HTR-8/SVneo (cell line): ENCODE measurements around the gene GPC5.
"Not testable (repeated sequence)": the region's sequence is repeated elsewhere in the genome, so short reads cannot be mapped to it uniquely, and the experiment has no call there.

ENCODE experiments used
- DNase-seq: peaks from one replicate; pipeline ENCODE4 v3.0.0; 2011; ENCODE audit warnings: low spot score, mixed read lengths; ENCODE audit not compliant: insufficient read length
- FAIRE-seq: peaks from 2 replicates; lab custom pipeline; 2011; peaks lifted over from hg19 to GRCh38; lab: Jason Lieb, UNC

GPC5 gene

GRCh38 chr13:91747186-91747585, 348.8 kb downstream of the GPC5 start:
- FAIRE-seq (no peak), DNase-seq (no peak)

GRCh38 chr13:91748416-91749089, 350.1 kb downstream of the GPC5 start:
- FAIRE-seq (no peak), DNase-seq (no peak)

- DNase-seq (no peak), FAIRE-seq (no peak)
Observed at GRCh38 chr13:91758724-91759123, 360.3 kb downstream of the GPC5 start.

GRCh38 chr13:91762957-91763356, 364.5 kb downstream of the GPC5 start:
- FAIRE-seq (no peak), DNase-seq (no peak)

- FAIRE-seq (no peak), DNase-seq (no peak)
Observed at GRCh38 chr13:91764527-91764926, 366.1 kb downstream of the GPC5 start.

- FAIRE-seq (no peak), DNase-seq (no peak)
Observed at GRCh38 chr13:91767651-91768050, 369.2 kb downstream of the GPC5 start.

GRCh38 chr13:91768746-91769145, 370.3 kb downstream of the GPC5 start:
- DNase-seq (no peak), FAIRE-seq (no peak)

GRCh38 chr13:91771229-91771628, 372.8 kb downstream of the GPC5 start:
- no peak for FAIRE-seq
- no peak for DNase-seq

GRCh38 chr13:91773591-91774227, 375.3 kb downstream of the GPC5 start:
- FAIRE-seq (no peak), DNase-seq (no peak)

GRCh38 chr13:91774397-91774796, 376.0 kb downstream of the GPC5 start:
- no peak for DNase-seq
- FAIRE-seq = no peak

GRCh38 chr13:91776611-91777193, 378.3 kb downstream of the GPC5 start:
- FAIRE-seq (no peak), DNase-seq (no peak)

- FAIRE-seq = no peak
Observed at GRCh38 chr13:91778123-91778522, 379.7 kb downstream of the GPC5 start.

GRCh38 chr13:91781982-91782691, 383.7 kb downstream of the GPC5 start:
- not testable (repeated sequence) for DNase-seq

More at GRCh38 chr13:91778123-91778522, 379.7 kb downstream of the GPC5 start:
- DNase-seq = no peak

GRCh38 chr13:91785431-91786119, 387.2 kb downstream of the GPC5 start:
- FAIRE-seq = no peak
- no peak for DNase-seq

More at GRCh38 chr13:91781982-91782691, 383.7 kb downstream of the GPC5 start:
- not testable (repeated sequence) for FAIRE-seq

GRCh38 chr13:91792054-91792453, 393.6 kb downstream of the GPC5 start:
- DNase-seq (no peak), FAIRE-seq (no peak)

- DNase-seq = no peak
- no peak for FAIRE-seq
Observed at GRCh38 chr13:91797567-91797966, 399.1 kb downstream of the GPC5 start.

GRCh38 chr13:91798338-91798737, 399.9 kb downstream of the GPC5 start:
- not testable (repeated sequence) for DNase-seq, FAIRE-seq

- not testable (repeated sequence) for DNase-seq, FAIRE-seq
Observed at GRCh38 chr13:91801772-91802171, 403.4 kb downstream of the GPC5 start.

- FAIRE-seq = no peak
- DNase-seq = no peak
Observed at GRCh38 chr13:91802957-91803356, 404.5 kb downstream of the GPC5 start.

GRCh38 chr13:91804724-91805123, 406.3 kb downstream of the GPC5 start:
- no peak for DNase-seq
- FAIRE-seq = no peak
